Pons (tissue), 1 donor: ENCODE measurements around the gene TMEM26.

Experiments used
- DNase-seq: peaks from one replicate; pipeline ENCODE4 v3.0.0-alpha.2; 2016; ENCODE audit warnings: low spot score

The TMEM26 gene

DNA sequence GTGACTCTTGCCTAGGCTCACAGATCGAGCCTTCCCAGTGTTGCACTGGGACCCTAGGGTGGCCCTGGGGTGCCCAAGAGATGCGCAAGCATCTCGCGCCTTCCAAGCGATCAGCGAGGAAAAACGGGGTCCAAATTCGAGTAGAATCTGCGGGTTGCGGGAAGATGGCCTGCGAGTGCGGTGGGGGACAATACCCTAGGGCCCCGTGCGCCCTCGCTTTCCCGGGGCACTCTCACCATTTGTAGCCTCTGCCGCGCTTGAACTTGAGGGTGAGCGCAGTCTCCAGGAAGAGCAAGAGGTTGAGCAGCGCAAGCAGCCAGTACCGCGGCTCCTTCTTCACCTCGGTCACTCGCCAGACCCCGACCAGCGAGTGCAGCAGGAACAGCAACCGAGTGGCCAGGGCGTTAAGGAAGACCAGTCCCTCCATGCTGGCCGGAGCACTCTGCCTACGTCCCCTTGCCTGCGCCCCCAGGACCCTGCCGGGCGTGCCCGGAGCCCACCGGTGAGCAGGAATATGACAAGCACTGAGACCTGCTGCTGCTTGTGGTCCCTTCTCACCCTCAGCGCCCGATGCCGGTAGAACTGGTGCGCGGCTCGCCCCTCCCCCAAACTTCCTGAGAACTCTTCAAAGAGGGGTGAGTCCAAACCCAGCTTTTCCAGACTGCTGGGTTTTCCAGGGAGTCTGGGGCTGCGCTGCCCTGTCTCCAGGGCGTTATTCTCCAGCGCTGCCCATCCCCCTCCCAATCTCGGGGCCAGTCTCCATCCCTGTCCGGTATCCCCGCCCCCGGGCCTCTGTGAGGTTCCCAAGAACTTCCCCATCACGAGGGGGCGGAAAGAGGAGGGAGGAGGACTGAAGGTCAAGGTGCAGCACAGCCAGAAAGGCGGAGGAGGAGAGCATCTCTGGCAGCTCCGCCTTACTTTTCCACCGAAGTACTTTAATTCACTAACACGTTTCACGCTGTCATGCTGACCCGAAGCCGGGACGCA, at the start of gene TMEM26:
Gene TMEM26, minus strand, starts transcription at position 727 of the 987 bp plus-strand sequence. Its CDS starts 300 bp downstream, at position 427.
- no peak for DNase-seq

DNA sequence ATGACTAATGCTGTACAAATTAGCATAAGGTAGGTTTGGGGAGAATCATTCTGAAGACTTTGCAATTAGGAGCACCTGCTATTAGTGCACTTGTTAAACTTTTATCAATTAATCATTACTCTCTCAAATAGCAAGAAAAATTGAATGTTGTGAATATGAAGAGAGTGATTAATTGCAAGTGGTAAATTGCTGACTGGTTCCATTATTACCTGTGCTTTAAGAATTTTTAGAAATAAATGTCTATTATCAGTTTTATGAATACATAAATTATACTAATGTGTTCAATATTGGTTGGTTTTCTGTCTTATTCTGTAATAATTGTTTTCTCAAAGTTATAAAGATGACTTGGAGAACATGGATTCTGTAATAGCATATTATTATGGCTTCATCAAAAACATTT, 47.3 kb upstream of the TMEM26 start:
- no peak for DNase-seq

DNA sequence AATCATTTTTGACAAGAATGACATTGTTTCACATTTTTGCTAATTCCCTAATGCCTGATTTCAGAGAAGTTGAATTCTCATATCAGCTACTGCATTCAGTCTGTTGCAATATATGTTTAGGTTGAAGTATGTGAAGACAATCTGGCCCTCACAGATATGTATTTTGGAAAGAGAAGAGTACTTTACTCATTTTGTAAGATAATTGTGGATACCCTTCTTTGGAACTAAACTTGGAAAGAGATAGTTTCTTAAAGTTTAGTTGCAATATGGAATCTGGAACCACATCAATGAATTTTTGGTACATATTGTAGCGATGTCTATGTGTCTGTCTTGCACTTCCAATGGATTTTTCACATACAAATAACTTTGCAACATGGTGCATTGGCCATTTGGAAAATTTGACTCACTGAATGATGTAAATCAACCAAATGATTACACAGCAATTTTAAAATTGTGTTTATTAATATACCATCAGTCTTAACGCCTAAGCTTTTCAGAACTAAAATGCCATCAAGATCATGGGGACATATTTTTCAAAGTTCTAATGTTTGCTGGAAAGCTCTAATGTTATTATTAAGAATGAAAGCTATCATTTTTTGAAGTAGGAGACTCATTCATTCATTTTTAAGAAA, 39.3 kb upstream of the TMEM26 start:
- no peak for DNase-seq

DNA sequence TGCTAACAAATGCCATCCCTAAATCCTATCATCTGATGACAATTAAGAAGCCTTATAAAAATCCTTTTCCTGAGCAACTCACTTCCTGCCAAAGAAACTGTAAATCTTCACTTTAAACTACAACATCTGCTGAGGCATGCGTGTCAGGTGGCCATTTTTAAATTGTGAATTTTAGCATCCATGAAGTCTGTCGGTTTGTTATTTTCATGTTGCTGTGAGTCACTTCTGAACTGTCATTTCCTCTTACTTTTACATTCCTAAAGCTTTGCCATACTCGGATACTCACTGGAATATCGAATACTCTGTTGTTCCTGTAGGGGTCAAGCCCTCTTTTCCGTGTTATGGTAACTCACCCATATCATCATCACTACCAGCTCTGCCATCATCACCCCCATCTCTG, 34.3 kb upstream of the TMEM26 start:
- DNase-seq, result no peak

DNA sequence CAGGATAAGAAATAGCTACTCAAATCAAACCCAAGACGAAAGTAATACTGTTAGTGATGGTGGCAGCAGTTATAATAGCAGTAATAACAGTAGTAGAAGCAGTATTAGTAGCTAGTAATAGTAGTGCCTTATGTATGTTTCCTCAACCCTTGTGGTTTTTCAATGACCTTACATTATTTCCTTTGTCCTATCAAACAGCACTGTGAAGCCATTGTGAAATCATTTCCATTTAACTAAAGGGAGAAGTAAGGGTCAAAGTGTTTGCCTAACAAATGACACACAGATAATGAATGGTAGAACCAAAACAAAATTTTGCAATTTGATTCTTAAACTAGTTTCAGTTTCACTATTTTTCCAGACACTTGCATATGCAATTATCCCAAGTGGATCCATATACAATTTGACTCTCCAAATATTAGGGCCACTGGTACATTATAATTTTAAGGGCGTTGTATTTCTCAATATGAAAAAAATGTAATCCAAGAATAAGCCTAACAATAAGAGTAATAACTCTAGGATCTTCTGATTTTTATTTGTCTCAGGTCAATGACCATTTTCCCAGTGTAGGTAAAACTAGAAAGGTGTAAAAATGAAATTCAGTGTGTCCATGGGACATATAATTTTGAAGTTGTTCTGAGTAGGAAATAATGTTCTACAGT, 33.7 kb upstream of the TMEM26 start:
- no peak for DNase-seq

DNA sequence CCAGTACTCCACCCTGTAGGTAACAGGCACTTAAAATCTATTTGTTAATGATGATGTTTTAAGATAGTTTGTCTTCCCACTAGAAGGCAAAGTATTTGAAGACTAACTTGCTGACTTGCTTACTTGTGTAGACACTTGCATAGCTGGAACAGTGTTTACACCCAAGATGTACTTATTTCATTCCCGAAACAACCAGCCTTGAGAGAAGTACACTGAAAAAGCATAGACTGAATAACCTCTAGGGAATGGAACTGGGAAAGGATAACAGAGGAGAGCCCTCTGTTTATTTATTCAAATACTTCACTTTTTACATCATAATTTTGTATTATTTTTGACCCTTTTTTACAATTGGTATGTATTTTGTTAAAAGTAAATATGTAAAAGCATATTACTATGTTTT, 33.1 kb upstream of the TMEM26 start:
- no peak for DNase-seq

DNA sequence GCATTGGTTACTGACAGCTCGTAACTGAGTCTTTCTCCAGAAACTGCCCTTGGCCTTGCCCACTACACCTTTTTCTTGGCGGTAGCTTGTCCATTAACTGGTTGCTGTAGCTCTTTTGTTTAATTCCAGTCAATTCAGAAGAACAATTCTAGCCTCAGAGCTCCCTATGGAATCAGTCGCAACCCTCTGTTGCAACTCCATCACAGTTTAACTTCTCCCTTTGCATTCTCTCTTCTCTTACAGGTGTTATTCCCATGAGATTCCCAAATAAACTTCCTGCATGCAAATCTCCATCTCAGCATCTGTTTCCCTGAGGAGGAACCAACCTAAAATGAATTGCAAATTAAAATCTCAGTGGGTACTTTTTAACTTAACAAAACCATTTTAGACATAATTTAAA, 28.4 kb upstream of the TMEM26 start:
- no peak for DNase-seq

DNA sequence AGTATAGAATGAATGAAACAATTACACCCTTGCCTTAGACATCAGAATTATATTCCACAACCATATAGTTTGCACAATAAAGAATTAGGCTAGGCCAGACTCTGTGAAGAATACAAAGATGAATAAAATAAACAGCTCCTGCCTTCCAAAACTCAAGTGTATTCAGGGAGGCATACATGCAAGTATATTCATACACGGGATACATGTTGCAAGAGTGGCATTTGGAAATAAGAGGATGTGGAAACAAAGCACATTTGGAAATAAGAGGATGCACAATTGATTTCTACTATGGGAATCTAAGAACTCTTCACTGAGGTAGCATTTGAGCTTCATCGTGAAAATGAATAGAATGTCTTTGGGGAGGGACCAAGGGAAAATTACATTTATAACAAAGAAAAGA, 27.0 kb upstream of the TMEM26 start:
- DNase-seq, result no peak

DNA sequence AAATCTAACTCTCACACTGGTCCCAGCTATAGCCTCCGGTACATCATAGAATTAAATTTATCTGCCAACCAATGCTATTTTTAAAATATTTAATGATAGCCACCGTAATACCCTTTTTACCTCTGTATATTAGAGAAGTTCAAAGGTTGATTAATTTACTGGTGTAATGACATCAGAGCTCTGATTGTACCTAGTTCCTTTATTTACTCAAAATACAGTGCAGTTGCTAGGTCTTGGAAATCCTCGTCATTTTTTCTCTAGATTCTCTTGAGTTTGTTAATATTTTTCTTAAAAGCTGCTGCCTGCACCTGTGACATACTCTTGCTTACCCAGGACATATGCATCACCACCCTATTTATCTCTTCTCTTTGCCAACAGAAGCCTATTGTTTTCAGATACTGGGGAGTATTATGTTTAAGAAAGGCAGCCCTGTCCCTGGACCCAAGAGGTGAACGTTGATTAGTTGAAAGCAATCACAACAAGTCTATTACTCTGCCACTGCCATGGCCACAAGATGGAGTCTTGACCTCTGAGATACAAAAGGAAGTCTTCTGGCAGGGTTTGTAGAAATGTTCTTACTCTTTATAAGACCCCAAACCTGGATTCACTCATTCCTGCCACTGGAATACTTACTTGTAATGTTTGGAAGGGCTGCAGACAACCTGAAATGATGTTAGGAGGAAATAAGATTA, 25.6 kb upstream of the TMEM26 start:
- DNase-seq, result no peak

DNA sequence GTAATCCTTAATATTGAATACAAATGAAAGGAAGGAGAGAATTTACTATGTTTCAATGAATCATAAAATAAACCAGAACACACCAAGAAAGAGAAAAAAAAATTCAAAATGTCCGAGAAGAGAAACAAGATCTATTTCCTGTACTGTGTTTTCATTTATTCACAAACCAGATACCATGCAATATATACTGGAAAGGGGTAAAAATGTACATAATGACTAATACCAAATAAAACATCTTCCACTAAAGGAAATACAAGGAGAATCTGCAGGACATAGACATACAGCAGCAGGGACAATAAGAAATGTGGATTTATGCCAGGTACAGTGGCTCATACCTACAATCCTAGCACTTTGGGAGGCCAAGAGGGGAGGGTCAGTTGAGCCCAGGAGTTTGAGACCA, 24.3 kb upstream of the TMEM26 start:
- DNase-seq, result no peak

DNA sequence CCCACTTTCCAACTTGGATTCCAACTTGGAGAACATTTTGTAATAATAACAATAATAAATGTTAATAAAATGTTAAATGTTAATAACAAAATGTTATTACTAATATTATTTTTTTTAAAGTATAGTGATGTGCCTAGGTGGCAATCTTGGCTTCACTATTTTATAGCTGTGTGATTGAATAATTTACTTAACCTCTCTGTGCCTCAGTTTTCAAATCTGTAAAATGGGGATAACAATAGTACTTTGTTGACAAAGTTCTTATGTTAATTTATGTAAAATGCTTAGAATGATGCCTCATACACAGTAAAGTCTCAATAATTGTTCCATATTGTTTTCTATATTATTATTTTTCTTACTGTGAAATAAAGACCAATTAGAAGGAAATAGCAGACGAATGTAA, 23.3 kb upstream of the TMEM26 start:
- no peak for DNase-seq

DNA sequence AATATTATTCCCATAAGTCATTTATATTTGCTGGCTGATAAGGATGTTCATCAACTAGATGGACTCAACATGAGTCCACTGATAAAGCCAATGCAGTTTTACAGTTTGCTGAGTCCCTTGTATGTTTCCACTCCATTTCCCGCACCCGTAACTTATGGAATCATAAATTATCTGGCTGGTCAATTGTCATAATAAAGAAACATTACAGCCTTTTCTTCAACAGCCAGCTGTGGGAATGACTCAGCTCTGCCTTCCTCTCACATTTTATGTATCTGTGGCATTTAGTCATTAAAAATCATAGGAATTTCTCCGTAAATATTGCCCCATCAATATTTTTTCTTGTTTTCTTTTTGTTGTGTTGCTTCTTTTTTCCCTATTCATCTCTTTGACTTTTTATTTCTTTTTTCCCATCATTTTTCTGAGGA, 22.3 kb upstream of the TMEM26 start:
- no peak for DNase-seq

DNA sequence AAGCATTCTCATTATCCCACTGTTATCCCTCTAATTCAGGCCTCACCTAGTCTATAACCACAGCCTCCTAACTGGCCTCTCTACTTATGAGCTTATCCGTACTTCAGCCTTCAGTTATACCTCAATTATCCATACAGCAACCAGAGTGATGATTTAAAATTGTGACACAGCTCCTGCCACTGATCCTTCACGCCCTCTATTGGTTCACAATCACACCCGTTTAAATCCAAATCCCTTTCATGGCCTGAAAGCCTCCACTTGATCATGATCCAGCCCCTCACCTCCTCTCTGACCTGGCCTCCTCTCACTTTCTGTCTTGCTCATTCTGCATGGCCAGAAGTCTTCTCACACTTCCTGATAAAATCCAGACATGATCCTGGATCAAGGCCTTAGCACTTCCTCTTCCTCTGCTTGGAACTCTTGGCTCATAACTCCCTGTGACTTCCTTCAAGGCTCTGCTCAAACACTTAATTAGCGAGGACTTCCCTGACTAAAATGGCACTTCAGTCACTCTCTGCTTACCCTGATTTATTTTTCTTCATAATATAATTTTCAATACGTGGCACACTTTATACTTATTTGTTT, 19.0 kb upstream of the TMEM26 start:
- no peak for DNase-seq

DNA sequence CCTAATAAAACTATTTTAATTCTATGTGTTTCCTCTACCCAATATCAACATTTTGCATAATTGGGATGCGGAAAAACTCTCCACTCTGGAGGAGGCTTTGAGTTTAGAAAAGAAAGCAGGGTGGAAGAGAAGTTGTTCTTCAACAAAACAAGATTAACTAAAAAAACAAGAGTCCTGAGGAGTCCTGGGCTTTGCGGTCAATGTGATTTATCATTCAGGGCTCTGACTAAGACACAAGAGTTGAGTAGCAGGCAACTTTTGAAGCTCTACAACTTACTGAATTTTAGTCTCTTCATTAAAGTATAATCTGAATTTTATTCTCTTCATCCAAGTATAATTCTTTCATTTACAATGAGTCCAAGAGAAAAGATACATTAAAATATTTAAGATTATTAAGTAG, 18.3 kb upstream of the TMEM26 start:
- no peak for DNase-seq

DNA sequence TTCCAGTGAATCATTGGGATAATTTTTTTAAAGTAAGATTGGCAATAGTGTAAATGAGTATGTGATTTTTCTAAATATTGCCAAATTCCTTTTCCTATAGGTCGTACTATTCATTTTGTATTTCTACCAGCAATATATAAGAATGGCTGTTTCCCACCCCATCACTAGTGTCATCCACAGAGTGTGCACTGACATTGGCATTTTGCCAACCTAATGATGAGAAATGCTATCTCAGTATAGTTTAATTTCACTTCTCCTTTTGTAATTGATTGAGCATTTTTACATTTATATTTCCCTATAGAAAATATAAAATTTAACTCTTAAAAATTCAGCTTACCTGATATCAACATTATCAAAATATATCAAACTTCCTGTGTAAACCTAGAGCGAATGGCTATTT, 17.6 kb upstream of the TMEM26 start:
- no peak for DNase-seq

DNA sequence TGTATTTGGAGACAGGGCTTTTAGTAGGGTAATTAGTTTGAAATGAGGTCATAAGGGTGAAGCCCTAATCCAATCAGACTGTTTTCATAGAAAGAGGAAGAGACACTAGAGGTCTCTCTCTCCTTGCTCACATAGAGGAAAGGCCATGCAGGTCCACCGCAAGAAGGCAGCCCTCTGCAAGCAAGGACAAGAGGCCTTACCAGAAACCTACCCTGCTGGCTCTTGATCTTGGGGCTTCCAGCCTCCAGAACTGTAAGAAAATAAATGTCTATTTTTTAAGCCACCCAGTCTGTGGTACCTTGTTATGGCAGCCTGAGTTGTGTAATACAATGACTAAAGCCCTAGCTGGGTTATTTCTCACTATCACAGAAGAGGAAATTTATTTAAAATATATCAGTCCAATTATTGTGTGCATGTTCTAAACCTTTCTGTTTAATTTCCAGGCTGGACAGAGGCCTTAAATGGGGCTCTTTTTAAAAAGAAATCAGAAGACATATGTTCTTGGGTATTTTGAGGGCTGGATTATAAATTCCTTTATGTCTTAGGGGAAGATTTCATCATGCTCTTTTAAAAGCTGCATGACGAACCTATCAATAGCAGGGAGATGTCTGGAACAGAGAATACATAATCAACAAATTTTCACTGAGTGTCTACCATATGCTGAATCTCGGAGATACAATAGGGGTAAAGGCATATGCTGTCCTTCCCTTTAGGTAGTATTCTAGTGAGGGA, 12.9 kb upstream of the TMEM26 start:
- DNase-seq, result no peak

DNA sequence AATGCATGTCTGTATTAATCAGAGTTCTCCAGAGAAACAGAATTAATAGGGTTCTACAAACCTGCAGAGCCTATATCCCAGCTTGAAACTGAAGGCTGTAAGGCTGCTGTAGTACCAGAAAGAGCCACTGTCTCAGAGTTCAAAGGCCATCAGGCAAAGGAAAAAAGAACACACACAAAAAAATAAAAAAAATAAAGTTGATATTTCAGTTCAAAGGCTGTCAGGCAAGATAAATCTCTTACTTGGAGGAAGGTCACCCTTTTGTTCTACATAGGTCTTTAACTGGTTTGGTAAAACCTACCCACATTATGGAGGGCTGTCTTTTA, 12.0 kb upstream of the TMEM26 start:
- no peak for DNase-seq

DNA sequence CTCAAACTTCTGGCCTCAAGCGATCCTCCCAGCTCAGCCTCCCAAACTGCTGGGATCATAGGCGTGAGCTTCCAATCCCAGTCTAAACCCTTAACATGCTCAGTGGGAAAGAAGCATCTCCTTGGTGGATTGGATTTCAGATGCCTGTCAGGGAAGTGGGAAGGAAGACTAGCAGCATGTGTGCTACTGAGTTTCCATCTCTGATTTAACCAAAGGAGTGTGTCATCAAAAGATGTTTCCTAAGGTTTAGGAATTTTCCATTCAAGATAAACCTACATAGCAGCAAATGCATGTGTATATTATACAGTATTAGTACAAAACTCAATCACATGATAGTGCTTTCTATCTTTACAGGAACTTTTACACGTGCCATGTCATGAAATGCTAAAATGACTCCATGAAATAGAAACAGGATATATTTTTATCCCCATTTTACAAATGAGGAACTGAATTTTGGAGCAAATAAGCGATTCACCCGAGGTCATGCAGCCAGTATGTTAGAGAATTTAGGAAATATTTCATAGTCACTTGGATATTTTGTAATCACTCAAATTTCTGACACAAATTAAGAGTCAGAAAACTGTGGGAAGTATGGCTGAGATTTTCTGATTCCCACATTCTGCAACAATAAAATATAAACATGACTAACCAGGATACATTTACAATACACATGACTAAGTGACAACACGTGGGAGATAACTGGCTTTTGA, 11.4 kb upstream of the TMEM26 start:
- no peak for DNase-seq

DNA sequence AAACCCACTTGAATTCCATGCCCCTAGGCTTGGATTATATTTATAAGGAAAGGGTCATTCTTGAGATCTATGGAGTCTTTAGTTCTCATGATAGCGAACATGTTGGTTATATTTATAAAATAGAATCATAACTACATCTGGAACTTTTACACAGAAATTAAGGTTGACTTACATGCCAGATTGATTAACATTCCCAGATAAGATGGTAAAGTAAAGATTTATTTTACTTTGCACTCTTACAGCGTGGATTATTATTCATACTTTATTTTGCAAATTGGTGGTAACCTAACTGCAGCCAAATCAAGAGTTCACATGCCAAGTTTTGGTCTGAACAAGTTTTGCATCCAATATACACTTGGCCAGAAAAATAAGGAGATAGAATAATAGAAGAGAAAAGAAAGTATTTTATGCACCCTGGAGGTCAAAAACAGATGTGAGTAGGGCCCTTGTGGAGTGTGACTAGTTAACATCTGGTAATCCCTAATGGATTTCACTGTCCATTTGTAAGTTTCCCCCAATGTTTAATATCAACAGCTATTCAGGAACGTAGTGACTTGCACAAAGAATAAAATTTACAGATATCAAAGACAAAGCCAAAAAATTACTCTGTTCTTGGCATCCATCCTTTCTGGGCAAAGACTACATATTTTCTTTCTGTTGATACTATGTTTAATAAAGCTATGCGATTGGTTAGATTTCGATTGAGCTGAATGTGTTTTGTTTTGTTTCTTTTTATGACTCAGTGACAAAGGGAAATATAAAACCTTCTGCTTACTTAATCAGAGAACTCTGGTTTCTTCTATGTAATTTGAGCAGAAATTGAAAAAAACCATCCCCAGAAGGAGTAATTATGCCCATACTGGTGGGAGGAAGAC, 10.1 kb upstream of the TMEM26 start:
- no peak for DNase-seq

DNA sequence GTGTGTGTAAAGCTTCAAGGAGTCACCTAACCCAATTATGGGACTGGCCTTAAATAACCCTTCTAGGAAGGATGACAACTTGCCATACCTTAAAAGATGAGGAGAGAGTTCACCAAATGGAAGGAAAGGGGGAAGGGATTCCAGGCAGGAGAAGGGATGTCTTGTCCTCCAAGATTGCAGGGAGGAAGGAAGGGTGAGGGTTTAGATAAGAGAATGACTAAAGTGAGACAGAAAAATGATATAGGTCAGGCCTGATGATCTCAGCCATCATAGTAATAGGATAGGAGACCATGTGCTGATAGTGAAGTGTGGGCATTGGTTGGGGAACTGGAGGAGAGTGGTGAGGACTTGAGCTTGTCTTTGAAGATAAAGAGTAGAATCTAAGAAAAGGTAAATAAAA, 7.7 kb upstream of the TMEM26 start:
- no peak for DNase-seq
